ENCODE results near the gene EDN3.

The EDN3 gene

GRCh38 chr20:59316911-59317731, 16.7 kb downstream of the EDN3 start:
- no peak overlapping the region for H3K4me2 ChIP-seq (ENCODE audit: low read depth, low read length, poor library complexity, severe bottlenecking)
- no peak overlapping the region for H3K27ac ChIP-seq (ENCODE audit: low read depth, low read length)
- H3F3A ChIP-seq (ENCODE audit: insufficient read depth) = no peaks in the 10 kb centered on the region
- no peaks in the 10 kb centered on the region for H3K36me3 ChIP-seq (ENCODE audit: low read length)
- no peaks in the 10 kb centered on the region for H3K27me3 ChIP-seq (ENCODE audit: low read length)
- TF ChIP-seq EZH2phosphoT487 (conservative IDR thresholded peaks at IDR 0.05; ENCODE audit: low read length) = no peak
- no peak for TF ChIP-seq CTCF (IDR thresholded peaks at IDR 0.05; ENCODE audit: insufficient read depth, low read length, poor library complexity, severe bottlenecking)
- H3K9me3 ChIP-seq (ENCODE audit: insufficient read depth, low read length) = no peaks in the 10 kb centered on the region
- no peaks in the 10 kb centered on the region for H3K79me2 ChIP-seq (ENCODE audit: insufficient read depth, low read length)
- no peak overlapping the region for H3K9ac ChIP-seq (ENCODE audit: low read length)
- H4K20me1 ChIP-seq (ENCODE audit: low read depth, low read length) = no peaks in the 10 kb centered on the region
- H3K9me2 ChIP-seq (replicated peaks; ENCODE audit: insufficient read depth, low read length) = no peaks in the 10 kb centered on the region
- H3K4me3 ChIP-seq (ENCODE audit: insufficient read depth, low read length, poor library complexity, severe bottlenecking) = no peak overlapping the region
- H2AFZ ChIP-seq (ENCODE audit: low read depth, low read length, severe bottlenecking) = no peak overlapping the region

GRCh38 chr20:59318201-59318790, 17.9 kb downstream of the EDN3 start:
- Histone ChIP-seq H4K20me1 (ENCODE audit: low read depth, low read length) (no peaks in the 10 kb centered on the region), H3K4me3 (ENCODE audit: insufficient read depth, low read length, poor library complexity, severe bottlenecking) (no peak overlapping the region), H3K79me2 (ENCODE audit: insufficient read depth, low read length) (no peaks in the 10 kb centered on the region), H3K36me3 (ENCODE audit: low read length) (no peaks in the 10 kb centered on the region), H3K9me3 (ENCODE audit: insufficient read depth, low read length) (no peaks in the 10 kb centered on the region), H3F3A (ENCODE audit: insufficient read depth) (no peaks in the 10 kb centered on the region), H2AFZ (ENCODE audit: low read depth, low read length, severe bottlenecking) (no peak overlapping the region), H3K9ac (ENCODE audit: low read length) (no peak overlapping the region), H3K27ac (ENCODE audit: low read depth, low read length) (no peak overlapping the region), H3K4me2 (ENCODE audit: low read depth, low read length, poor library complexity, severe bottlenecking) (no peak overlapping the region), H3K27me3 (ENCODE audit: low read length) (no peaks in the 10 kb centered on the region), H3K9me2 (replicated peaks; ENCODE audit: insufficient read depth, low read length) (no peaks in the 10 kb centered on the region)
- TF ChIP-seq CTCF (IDR thresholded peaks at IDR 0.05; ENCODE audit: insufficient read depth, low read length, poor library complexity, severe bottlenecking) (no peak), EZH2phosphoT487 (conservative IDR thresholded peaks at IDR 0.05; ENCODE audit: low read length) (no peak)

GRCh38 chr20:59318803-59319202, 18.4 kb downstream of the EDN3 start:
- H3K27me3 ChIP-seq (ENCODE audit: low read length) = no peaks in the 10 kb centered on the region
- H3K9me3 ChIP-seq (ENCODE audit: insufficient read depth, low read length) = no peaks in the 10 kb centered on the region
- no peak overlapping the region for H3K9ac ChIP-seq (ENCODE audit: low read length)
- H3F3A ChIP-seq (ENCODE audit: insufficient read depth) = no peaks in the 10 kb centered on the region
- TF ChIP-seq CTCF (IDR thresholded peaks at IDR 0.05; ENCODE audit: insufficient read depth, low read length, poor library complexity, severe bottlenecking) (no peak), EZH2phosphoT487 (conservative IDR thresholded peaks at IDR 0.05; ENCODE audit: low read length) (no peak)
- H4K20me1 ChIP-seq (ENCODE audit: low read depth, low read length) = no peaks in the 10 kb centered on the region
- no peaks in the 10 kb centered on the region for H3K36me3 ChIP-seq (ENCODE audit: low read length)
- no peak overlapping the region for H2AFZ ChIP-seq (ENCODE audit: low read depth, low read length, severe bottlenecking)
- H3K79me2 ChIP-seq (ENCODE audit: insufficient read depth, low read length) = no peaks in the 10 kb centered on the region
- no peak overlapping the region for H3K4me2 ChIP-seq (ENCODE audit: low read depth, low read length, poor library complexity, severe bottlenecking)
- H3K9me2 ChIP-seq (replicated peaks; ENCODE audit: insufficient read depth, low read length) = no peaks in the 10 kb centered on the region
- H3K4me3 ChIP-seq (ENCODE audit: insufficient read depth, low read length, poor library complexity, severe bottlenecking) = no peak overlapping the region
- no peak overlapping the region for H3K27ac ChIP-seq (ENCODE audit: low read depth, low read length)
